Erythroblast (primary cell): ENCODE measurements around the gene DHRSX.

Source experiments
- GATA1 ChIP-seq: IDR thresholded peaks from 2 replicates; pipeline ENCODE4 v1.6.1; 2011; ENCODE audit warnings: low read depth, mild to moderate bottlenecking, control low read depth, low read length, moderate library complexity
- POLR2A ChIP-seq: IDR thresholded peaks from 2 replicates; pipeline ENCODE4 v1.6.1; 2011; ENCODE audit warnings: mild to moderate bottlenecking, low read length

DNA sequence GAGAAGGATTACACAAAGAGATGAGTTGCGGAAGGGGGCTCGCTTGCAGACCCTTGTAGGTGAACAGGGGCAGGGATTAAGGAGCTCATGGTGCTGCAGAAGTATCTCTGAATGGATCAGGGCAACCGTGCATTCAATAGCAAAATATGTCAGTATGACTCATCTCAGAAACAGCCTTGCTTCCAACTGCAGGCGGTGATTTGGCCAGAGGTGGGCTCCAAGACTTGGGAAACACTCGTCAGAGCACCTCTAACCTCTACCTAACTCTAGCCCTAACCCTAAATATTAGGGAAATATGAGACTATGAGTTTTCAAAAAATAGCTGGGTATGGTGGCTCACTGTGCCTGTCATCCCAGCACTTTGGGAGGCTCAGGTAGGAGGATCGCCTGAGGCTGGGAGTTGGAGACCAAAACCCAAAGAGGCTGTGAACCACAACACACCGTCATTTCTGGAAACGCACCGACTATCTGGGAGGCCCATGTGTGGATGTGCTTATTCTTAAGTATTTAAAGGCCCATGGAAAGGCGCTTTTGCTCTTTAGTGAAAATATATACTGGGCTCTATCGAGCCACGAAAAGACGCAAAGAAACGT lies 102.6 kb downstream of the DHRSX start:
- no peak for TF ChIP-seq POLR2A
- TF ChIP-seq GATA1, result no peak
